Stimulated activated CD8-positive, alpha-beta memory T cell treated with anti-CD3 and anti-CD28 coated beads, Interleukin-7, amount 100 ng/mL, for 1 hour (primary cell): ENCODE data around the gene RING1.

Source experiments
- DNase-seq, 2 donors: peaks; one replicate each; pipeline ENCODE4 v3.0.0-alpha.2; 2020; ENCODE audit warnings: low read depth in 2 of 2

The RING1 gene

DNA sequence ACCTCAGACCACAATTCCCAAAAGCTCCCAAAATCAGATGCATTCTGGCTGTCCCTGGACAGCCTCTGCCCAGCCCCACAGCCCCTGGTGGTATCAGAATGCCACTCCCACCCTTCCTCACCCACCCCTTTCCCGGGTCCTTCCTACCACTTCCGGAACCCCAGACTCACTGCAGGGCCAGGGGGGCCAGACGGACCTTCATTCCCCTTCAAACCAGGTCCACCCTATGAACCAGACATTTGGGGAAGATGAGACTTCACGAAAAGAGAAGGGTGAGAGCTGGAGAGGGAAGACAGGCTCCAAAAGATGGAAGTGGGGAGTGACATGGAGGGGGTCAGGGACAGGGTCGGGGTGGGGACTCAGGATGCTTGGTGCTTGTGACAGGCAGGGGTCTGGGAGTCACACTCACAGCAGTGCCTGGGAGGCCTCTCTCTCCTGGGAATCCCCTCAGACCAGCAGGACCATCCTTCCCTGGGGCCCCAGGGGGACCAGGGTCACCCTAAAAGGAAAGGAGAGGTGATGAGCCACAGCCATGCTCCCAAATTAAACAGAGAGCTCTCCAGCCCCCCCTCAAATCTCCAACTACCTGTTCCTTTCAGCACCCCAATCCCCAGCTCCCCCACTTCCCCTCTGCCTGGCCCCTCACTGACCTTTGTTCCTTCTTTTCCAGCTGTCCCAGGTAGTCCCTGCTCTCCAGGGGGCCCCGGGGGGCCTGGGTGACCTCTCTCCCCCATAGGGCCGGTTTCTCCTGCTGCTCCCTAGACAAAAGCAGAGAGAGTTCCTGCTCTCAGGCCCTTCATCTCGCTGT lies 36.2 kb upstream of the RING1 start:
- DNase-seq: no peak

GRCh38 chr6:33172688-33173534 lies 35.4 kb upstream of the RING1 start:
- DNase-seq: no peak

DNA sequence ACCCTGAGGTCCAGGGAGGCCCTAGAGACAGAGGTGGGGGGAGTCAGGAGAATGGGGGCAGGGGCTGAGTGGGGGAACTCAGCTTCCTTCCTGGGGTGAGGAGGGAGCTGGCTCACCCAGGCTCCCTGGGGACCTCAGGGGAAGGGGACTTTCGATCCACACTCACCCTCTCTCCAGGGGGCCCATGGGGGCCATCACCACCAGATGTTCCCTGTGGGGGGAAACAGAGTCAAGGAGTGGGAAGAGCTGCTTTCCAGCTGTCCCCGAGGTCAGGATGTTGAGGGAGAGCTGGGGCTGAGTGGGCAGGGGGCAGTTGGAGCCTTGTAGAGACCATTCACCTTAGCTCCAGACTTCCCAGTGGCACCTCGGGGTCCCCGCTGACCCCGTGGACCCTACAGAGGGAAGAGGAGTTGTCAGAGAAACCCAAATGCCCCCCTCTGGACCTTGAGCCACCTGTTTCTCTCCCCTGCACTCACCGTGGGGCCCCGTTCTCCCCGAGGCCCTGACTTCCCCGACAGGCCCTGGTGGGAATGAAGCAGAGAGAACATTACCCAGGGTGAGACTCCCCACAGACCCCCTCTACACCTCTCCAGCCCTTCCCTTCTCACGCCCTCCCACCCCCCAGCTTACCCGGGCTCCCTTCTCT lies 34.6 kb upstream of the RING1 start:
- no peak for DNase-seq

- DNase-seq: no peak
Observed at GRCh38 chr6:33174784-33175183, 33.5 kb upstream of the RING1 start.

DNA sequence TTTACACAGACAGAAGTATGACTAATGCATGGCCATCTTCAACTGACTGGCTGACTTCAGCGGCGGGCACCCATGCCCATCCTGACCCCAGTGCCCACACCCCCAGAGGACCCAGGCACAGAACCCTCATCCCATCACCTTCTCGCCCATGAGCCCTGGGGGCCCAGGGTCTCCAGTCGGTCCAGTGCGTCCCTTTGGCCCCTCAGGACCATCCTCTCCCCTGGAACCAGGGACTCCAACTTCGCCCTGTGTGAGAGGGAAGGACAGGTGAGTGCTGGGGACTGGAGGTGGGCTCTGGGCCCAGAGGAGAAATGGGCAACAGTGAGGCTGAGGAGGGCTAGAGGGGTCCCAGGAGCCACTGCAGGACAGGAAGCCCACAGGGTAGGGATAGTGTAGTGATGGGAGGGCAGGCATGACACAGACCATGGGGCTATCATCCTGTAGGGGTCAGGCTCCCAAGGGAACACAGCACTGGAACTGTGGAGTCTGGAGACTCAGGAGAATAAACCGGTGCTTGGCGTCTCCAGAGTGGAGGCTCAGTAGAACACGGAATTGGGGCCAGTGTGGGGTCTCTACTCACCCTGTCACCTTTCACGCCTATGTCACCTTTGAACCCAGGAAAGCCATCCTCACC lies 32.7 kb upstream of the RING1 start:
- no peak for DNase-seq

- DNase-seq: no peak
Observed at GRCh38 chr6:33176906-33177305, 31.4 kb upstream of the RING1 start.

- DNase-seq: no peak
Observed at GRCh38 chr6:33177552-33178446, 30.5 kb upstream of the RING1 start.

GRCh38 chr6:33178755-33179475 lies 29.4 kb upstream of the RING1 start:
- no peak for DNase-seq

- DNase-seq: no peak
Observed at GRCh38 chr6:33181141-33181540, 27.2 kb upstream of the RING1 start.

DNA sequence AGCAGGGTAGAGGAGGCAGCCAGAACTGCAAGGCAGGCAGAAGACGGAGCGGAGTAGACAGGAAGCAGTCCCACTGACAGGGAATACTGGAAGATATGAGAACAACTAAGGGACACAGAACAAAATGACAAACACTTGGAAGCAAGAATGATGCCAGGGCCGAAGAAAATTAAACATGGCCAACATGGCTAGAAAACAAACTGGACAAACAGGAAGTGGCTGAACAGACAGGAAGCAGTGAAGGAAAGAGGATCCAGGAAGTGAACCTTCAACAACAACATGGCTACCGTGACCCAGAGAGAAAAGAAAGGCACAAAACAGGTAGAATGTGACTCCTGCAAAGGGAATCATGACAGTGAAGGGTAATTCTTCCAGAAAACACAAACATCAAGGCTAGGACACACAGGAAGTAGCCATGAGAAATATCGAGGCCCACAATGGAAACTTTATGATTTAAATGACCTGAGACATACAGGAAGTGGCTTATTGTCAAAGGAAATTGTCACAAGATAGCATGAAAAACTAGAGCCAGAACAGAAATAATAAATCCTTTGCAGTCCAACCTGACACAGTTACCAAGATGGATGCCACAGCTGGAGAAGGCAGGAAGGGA lies 25.1 kb upstream of the RING1 start:
- DNase-seq: no peak

DNA sequence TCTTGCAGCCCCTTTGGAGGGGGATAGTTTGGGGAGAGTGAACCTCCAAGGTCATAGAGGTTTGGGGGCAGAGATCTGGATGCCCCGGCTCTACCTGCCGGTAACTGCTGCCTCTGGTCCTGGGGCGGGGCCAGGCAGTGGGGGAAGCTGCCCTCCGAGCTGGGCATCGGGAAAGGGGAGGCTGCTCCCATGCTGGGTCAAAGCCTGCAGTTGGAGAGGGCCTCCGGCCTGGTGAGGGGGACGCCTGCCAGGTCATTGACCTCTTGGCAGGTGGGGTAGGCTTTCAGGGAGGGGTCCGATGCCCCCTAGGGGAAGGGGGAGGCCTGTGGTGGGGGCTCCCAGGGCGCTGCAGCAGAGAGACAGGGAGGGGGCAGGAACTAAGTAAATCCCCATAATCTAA lies 23.1 kb upstream of the RING1 start:
- no peak for DNase-seq

DNA sequence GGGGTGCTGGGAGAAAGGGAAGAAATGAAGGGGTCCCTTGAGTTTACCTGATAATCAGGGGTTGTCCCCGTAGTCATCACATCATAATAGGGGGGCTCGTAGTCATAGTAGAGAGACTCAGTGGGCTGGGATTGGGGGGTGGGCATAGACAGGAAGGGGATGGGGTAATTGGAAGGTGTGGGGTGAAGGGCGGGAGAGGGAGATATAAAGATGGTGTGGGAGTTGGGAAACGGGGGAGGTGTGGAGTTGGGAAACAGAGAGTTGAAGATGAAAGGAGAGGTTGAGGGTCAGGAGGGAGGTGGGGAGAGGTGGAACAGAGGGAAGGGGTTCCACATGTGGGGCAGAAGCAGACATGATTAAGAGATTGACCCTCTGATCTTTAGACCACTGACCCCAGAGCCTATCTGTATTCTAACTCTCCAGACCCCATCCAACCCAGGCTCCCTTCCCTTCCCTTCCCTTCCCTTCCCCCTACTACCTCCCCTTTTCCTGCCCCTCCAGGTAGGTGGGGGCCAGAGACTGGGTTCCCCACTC lies 22.6 kb upstream of the RING1 start:
- no peak for DNase-seq

- no peak for DNase-seq
Observed at GRCh38 chr6:33187809-33188208, 20.5 kb upstream of the RING1 start.

- DNase-seq: no peak
Observed at GRCh38 chr6:33189164-33189563, 19.1 kb upstream of the RING1 start.

DNA sequence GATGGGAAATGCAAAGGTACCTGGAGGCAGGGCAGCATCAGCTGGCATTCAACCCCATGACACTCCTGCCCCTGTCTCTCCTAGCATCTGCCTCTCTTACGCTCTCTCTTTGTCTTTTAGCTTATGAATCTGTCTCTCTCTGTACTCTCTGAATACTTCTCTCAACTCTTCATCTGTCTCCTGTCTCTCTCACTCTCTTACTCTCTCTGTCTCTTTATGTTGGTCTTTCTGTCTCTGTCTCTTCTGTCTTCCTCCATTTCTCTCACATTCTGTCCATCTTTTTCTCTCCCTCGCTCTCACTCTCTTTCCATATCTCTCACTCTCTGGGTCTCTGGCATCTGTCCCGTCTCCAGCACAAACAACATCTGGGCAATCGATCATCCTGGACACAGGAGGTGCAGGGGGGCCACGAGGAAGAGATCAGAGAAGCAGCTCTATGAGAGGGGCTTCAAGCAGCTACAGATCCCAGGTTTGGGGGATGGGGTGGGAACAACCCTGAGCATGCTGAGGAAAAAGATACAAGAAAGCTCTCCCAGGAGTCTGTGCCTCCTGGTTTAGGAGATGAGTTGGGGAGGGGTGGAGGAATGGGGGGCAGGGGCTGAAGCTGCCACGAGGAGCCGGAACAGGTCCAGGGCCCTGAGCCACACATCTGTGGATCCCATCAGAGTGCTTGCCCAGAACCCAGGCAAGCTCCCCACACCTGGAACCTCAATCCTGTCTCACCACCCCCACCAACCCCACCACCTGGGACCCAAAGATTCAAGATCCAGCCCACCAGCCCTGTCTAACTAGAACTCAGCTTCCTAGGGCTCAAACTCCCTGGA lies 18.5 kb upstream of the RING1 start:
- no peak for DNase-seq

- DNase-seq: no peak
Observed at GRCh38 chr6:33190504-33191107, 17.7 kb upstream of the RING1 start.

GRCh38 chr6:33191383-33192104 lies 16.8 kb upstream of the RING1 start:
- no peak for DNase-seq
